HG03378 (cell line): ENCODE data around the gene RNU5D-1.

Source experiments
- ATAC-seq: cut with Tn5 transposase; IDR thresholded peaks from one replicate; pipeline ENCODE4 v1.9.1; 2021; ENCODE audit warnings: mild to moderate bottlenecking, moderate library complexity; ENCODE audit not compliant: unreplicated experiment

The RNU5D-1 gene

DNA sequence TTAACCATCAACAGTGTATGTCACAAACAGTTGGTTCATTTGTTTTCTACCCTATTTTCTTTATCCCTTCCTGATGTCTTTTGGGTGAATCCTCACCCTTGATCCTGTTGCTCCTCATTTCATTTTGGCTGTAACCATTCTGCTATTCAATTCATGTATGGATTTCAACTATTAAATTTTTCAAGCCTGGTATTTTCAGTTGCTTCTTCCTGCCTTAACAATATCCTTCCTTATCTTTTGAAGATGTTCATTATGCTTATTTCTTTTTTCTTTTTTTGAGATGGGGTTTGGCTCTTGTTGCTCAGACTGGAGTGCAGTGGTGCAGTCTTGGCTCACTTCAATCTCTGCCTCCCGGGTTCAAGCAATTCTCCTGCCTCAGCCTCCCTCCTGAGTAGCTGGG, 2.8 kb upstream of the RNU5D-1 start:
- no peak for ATAC-seq

DNA sequence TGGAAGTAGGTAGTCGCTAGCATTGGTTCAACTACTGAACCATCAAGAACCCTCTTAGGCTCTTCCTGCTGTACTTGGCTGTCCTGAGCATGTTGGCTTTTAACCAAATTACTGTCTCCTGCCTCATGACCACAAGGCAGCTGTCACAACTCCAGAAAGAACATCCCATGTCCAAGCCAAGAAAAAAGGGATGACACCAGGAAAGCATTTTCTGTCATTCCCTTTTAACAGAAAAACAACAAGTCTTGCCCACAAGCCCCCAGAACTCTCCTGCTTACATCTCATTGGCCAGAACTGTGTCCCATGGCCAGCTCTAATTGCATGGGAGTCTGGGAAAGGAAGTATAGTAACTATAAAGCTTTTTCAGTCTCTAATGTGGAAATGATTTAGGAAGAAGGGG, 2.4 kb upstream of the RNU5D-1 start:
- ATAC-seq: no peak

DNA sequence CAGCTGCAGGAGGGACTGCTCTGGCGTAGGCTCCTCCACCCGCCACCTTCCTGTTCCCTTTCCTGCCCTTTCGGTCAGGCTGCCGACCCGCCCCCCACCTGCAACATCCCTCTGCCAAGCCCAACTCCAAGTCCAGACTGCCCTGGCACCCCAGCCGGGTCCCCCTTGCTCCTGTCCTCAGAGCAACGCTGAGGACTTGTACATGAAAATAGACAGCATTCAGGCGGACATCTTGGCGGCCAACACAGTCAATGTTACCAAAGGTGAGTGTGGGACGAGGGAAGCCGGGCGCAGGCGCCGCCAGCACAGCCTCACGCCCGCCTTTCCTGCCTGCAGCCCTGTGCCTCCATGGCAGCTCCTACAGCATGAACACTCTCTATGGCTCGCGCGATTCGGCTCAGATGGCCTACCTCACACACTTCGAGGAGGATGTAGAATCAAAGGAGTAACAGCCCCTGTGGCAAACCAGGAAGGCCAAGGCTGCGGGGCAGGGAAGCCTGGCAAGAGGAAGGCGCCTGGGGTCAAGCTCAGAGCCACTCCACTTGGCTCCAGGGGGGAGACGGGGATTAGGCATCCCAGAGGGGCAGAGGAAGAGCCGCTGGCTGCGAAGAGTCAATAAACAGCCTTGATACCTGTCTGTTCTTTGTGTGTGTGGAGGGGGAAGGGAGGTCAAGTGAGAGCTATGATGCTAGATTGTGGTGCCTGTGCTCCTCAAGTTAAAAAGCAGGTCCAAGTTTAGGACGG, 5.8 kb downstream of the RNU5D-1 start:
- ATAC-seq: no peak

DNA sequence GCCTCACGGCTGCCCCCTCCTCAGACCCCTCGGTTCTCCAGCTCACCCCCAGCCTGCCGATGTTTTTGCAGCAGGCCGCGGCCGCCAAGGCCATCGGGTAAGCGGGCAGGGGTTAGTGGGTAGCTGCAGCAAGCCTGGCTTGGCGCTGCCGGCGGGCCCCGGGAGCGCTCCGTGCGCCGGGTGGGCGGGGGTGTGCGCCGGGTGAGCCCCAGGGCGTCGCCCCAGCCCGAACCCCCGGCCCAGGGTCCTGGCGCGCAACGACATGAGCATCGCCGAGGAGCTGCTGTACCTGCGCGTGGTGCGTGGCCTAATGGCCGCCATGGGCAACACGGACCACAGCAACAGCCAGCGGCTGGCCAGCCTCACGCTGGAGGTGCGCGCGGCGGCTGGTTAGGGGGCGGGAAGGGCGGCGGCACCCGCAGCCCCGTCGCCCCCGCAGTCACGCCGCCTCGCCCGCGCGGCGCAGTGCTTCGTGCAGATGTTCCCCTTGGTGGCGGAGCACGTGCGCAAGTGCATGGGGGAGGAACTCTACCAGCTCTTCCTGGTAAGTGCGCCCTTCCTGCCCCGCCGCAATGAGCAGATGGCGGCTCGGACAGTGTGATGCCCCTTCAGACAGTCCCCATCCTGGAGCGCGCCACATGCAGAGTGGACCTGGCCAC, 6.5 kb downstream of the RNU5D-1 start:
- ATAC-seq: no peak

DNA sequence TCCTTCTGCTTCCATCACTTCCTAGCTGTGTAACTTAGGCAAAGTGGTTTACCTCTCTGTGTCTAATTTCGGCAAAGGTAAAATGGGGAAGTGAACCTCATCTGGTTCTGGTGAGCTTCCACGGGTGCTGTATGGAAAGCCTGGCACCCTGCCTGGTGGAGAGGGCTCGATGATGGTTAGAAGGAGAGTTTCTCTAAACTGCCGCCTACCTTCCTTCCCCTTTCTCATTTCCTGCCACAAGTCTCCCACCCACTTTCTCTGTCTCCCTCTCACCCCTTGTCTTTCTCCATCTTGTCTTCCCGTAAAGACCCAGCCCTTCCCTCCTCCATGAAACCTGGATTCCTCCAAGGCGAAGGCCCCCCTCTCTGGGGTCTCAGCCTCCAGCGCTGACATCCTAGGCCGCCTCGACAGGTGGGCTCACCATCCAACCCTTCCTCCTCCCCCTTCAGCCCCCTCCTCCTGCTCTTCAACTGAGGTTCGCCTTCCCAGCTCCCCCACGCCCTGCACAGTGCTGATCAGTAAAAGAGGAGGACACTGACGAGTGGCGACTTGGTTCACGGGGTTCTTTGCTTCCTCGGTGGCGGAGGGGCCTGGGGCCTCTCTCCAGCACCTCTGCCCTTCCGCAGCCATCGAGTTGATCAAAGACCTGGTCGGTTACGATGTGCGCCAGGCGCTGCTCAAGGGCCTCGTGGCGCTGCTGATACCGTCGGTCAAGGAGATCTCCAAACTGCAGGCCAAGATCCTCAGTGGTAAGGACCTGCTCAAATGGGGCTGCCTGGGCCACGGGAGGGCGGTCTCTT, 7.3 kb downstream of the RNU5D-1 start:
- ATAC-seq: peak; percentile 33

DNA sequence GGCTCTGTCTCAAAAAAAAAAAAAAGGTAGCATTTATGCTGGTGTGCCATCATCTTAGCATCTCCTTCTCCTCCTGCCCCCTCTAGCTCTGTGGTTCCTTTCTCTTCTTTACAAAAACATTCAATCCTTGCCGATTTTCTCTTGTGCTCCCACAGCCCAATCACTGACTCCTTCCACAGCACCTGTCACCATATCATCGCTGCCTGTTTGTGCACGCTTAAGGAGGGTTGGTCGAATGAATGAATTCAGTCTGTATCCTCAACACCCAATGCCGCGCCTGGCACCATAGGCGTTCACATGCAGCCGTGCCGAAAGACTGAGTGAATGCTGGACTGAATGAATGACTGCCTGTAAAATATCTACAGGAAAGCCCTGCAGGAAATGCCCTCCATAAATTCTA, 7.9 kb downstream of the RNU5D-1 start:
- no peak for ATAC-seq

DNA sequence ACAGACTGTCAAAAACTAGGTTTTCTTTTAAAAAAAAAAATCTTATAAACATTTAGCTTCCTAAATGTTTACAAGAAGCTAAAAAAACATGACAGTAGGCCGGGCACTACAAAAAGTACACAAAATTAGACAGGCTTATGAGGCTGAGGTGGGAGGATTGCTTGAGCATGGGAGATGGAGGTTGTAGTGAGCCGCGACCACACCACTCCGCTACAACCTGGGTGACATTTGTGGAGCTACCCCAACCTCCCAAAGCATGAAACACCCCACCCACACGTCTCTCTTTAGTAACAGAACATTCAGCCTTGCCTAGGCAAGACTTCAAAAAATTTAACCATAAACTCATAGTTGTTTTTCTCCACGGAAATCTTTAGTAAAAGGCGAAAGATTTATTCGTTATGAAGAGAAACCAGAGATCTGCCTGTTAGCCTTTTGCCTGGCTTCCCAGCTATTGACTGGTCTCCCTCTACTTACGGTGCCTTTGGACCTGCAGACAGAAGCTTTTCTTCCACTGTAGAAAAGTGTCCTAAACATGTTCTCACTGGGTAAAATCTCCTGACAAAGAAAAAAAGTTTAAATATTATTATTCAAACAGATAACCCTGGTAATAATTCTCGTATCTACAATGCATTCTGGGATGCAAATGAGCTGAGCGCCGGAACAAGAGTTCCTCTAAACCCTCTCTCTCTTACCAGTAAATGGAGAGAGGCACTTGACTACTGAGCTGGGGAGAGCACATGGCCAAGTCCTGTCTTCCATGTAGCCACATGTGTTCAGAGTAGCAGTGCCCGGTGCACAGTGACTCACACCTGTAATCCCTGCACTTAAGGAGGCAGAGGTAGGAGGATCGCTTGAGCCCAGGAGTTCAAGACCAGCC, 9.2 kb downstream of the RNU5D-1 start:
- peak; percentile 68 for ATAC-seq

DNA sequence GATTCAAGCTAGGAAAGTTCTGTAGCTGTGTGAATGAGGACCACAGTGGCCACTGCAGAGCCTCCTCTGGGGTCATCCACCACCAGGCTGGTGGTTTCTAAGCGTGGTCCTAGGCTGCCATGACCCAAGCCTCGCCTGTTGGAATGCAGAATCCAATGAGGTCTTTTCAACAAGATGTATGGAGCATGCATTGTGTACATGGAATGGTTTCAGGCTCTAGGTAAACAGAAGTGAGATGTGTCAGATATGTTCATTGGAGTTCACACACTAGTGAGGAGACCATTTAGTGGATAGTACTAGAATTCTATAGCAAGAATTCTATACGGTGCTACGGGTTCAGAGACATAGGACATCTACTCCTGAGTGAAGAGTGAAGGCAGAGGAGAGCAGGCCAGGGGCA, 10.7 kb downstream of the RNU5D-1 start:
- ATAC-seq: no peak

DNA sequence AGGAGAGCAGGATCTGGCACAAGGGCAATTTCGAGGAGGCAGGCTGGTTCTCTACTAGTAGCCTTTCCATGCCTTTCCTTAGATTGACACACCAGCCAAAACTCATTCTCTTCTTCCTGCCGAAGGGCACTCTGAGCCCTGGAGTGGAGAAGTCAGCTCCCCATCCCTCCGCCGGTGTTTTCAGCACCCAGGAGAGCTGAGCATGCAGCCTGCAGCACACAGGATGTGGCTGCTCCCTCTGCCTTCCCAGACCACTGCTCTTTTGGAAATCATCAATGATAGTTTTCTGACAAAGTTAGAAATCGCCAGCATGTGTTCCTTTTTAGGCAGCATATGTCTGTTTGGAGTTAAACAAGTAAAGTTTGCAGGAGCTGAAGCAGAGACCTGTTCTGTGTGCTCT, 11.7 kb downstream of the RNU5D-1 start:
- ATAC-seq: no peak

DNA sequence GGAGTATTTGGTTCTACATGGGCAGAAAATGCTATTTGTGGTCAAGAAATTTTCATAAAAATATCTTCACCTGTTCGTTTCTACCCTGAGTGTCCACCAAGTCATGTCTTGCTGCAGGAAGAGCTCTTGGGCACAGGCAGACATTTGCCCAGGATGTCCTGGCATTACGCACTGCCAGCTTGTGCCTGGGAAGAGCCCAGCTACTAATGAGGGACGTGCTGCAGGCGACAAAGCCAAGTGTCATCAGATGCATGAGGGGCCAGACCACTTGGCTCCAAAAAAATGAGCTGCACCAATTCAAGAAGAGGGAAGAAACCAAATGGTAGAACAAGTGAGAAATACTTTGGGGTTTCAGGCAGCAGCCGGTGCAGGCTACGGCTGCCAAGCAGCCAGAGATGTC, 12.9 kb downstream of the RNU5D-1 start:
- ATAC-seq: no peak

DNA sequence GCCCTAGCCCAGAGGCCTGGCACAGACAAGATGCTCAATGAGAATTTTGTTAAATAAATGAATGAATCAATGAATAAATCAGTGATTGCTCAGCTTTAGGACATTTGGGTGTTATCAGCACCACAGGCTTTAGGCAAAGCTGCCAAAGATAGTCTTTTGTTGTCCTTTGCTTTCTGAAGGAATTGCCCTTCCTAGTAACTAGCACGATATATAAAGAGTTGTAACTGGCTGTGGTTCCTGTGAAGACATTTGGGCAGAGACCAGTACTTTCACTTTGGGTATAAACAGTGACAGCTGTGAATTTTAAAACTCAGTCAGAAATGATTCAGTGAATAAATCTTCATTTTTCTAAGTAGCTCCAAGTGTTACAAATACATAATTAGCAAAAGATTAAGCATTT, 13.3 kb downstream of the RNU5D-1 start:
- no peak for ATAC-seq

DNA sequence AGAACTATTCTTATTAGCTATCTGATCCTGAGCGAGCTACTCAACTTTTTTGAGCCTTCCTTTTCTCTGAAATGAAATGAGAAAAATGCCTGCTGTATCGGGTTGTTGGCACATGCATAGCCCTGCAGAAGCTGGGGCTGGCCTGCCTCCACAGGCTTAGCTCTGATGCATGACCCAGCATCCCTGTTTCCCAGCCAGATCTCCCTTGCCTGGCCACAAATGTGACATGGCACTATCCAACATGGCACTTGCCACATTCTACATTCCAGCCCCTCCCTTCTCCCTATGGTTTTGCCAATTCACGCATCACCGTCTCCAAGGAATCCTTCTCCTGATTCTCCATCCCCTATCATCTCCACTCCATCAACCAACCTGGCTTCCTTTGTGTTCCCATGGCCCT, 13.8 kb downstream of the RNU5D-1 start:
- ATAC-seq: no peak

DNA sequence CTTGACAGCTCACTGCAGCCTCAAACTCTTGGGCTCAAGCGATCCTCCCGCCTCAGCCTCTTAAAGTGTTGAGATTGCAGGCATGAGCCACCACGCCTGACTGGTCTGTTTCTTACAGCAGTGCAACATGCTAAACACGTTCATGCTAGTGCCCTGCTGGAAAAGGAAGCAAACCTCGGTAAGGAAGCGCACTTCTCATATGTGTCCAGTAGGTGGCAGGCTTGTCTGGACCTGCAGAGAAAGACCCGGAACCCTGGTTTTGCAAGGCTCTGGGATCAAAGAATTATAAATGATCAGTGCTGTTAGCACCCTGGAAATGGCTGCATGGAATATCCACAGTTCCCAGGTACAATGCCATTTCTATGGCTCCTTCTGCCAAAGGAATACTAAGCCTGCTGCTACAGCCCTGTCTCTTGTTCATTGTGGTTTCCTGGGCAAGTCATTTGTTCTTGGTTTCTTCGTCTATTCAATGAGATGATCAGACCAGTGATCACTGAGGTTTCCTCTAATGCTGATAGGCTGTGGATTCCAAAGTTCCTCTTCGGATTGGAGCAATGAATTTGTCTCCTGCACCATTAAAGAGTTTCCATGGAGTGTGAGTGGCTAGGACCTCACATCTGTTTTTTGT, 15.9 kb downstream of the RNU5D-1 start:
- ATAC-seq: no peak

DNA sequence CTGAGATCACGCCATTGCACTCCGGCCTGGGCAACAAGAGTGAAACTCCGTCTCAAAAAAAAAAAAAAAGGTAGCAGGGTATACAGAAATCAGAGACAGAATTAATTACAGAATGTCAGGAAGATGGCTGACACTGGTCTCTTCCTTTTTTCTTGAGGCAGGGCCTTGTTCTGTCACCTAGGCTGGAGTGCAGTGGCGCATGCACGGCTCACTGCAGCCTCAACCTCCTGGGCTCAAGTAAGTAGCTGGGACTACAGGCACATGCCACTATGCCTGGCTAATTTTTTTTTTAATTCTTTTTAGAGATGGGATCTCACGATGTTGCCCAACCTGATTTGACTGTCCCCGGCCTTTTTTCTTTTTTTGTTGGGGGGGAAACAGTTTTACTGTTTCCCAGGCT, 16.4 kb downstream of the RNU5D-1 start:
- ATAC-seq: no peak

DNA sequence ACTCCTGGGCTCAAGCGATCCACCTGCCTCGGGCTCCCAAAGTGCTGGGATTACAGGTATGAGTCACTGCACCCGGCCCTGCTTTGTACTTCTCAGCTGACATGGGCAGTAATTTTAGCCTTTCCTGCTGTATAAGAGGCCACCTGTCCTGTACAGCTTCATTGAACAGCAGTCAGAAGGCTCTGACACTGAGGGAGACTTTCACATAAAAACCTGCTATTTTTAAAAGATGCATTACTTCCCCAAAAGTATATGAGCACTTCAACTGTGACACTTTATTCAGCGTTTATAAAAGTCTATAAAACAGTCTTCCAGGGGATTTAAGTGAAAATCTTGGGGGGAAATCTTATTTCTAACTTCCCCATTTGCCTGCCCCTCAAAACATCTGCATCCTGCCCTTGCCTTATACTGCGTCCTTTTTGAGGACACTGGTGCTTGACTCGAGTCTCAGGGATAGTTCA, 17.6 kb downstream of the RNU5D-1 start:
- ATAC-seq: no peak

DNA sequence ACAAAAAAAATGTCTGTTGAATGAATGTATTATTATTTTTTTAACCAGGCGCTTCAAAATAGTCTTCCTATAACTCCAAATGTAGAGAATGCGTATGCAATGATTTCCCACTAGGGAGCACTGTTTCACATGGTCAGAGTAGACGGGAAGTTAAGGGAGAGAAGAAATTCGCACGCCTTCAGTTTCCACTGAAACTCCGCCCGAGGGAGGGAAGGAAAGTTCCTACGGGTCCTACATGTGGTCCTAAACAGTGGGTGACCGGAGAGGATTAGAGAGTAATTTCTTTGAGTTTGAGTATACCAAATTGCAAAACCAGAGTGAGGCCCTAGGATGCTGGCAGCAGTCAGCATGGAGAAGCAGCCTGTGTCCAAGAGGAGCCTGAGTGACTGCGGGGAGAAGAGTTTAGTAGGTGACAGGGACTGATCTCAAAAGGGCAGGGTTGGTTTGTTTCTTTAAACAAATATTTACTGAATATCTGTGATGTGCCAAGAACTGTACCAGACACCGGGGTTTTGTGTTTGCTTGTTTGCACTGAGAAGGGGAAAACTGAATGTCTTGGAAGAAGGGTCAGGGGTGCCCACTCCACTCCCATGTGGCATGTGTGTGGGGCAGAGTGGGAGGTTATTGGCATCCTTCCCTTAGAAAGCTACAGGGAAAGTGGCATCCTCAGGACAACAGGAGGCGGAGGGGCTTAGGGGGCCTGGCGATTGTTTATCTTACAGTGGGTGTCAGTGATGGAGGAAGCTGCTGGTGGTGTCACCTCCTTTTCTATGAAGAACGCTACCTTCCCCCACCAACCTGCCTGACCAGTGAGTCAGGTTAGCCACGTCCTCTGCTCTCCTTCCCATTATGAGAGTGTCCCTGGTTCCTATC, 22.8 kb downstream of the RNU5D-1 start:
- ATAC-seq: no peak

DNA sequence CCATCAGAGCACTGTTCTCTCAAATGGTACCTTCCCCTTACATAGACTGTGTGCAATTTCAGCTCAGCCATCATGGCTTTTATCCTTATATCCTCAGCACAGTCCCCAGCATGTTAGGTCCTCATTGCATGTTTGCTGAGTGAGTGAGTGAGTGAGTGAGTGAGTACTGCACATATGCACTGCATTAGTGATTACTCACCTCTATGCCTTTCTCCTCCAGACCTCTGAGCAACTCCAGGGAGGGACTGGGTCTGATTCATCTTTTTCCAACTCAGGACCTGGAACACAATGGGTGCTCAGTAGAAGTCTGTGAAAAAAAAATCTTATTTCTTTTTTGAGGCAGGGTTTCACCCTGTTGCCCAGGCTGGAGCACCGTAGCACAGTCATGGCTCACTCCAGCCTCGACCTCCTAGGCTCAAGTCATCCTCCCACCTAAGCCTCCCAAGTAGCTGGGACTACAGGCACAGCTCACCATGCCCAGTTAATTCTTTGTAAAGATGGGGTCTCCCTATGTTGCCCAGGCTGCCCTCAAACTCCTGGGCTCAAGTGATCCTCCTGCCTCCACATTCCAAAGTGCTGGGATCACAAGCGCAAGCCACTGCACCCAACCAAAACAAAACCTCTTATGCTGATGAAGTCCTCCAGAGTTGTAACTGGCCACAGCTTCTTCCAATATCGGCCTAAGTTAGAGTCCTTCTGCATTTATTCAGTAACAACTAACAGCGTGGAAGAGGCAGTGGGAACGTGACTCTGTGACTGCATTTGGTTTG, 23.7 kb downstream of the RNU5D-1 start:
- ATAC-seq: no peak

DNA sequence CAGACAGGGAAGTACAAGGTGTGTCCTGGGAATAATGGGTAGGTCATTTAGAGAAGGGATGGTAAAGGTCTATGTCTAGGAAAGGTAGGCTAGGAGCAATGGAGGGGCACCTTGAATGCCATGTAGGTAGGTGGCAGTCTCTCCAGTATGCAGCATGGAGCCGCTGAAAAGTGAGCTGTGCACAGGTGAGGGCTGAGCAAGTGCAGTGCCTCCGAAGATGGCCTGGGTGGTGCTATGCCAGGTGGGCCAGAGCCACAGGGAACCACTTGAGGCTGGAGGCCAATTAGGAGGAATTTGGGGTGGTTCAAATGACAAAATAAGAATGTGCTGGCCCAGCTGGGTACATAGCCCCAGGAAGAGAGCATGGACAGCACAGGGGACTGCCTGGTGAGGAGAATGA, 25.0 kb downstream of the RNU5D-1 start:
- ATAC-seq: no peak

DNA sequence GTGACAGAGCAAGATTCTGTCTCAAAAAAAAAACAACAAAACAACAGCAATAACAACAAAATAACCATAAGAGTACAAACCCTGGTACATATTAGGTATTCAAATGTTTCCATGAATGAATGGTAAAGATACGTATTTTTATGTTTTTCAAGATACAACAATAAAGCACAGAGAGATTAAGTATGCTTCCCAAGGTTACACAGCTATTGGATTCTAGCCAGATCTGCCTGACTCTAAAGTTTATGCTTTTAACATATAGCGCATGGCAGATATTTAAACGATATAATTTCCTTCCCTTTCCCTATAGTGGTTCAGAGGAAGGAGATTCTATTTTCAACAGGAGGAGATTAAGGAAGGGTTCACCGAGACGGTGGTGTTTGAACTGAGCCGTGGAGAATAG, 25.5 kb downstream of the RNU5D-1 start:
- no peak for ATAC-seq
